Activated CD4-positive, alpha-beta T cell treated with anti-CD3 and anti-CD28 coated beads, Interleukin-2, Interleukin-4, amounts not matched to agents 100 ng/mL and 50 ng/mL, durations not matched to agents 16 hours and 8 hours (primary cell): Measurements from ENCODE around the gene STK11IP.
"Not testable (repeated sequence)": the region's sequence is repeated elsewhere in the genome, so short reads cannot be mapped to it uniquely, and the experiment has no call there.

Experiments used
- DNase-seq: peaks from one replicate; pipeline ENCODE4 v3.0.0-alpha.2; 2020; ENCODE audit warnings: low spot score

STK11IP gene

GRCh38 chr2:219650426-219651248, 53.0 kb downstream of the STK11IP start:
- DNase-seq = no peak

- not testable (repeated sequence) for DNase-seq
Measured at GRCh38 chr2:219651656-219652055, 54.0 kb downstream of the STK11IP start.

- no peak for DNase-seq
Measured at GRCh38 chr2:219656526-219656925, 58.9 kb downstream of the STK11IP start.

- no peak for DNase-seq
Measured at GRCh38 chr2:219658196-219658846, 60.7 kb downstream of the STK11IP start.

GRCh38 chr2:219658874-219659273, 61.2 kb downstream of the STK11IP start:
- no peak for DNase-seq

GRCh38 chr2:219661197-219661954, 63.7 kb downstream of the STK11IP start:
- no peak for DNase-seq

- DNase-seq = no peak
Measured at GRCh38 chr2:219661955-219662395, 64.3 kb downstream of the STK11IP start.

- DNase-seq = no peak
Measured at GRCh38 chr2:219662566-219662965, 64.9 kb downstream of the STK11IP start.

GRCh38 chr2:219663116-219663762, 65.6 kb downstream of the STK11IP start:
- DNase-seq = no peak

- no peak for DNase-seq
Measured at GRCh38 chr2:219664041-219664440, 66.4 kb downstream of the STK11IP start.

- DNase-seq = no peak
Measured at GRCh38 chr2:219664944-219665343, 67.3 kb downstream of the STK11IP start.

GRCh38 chr2:219665926-219666325, 68.3 kb downstream of the STK11IP start:
- no peak for DNase-seq
